Activated CD8-positive, alpha-beta memory T cell treated with anti-CD3 and anti-CD28 coated beads, Interleukin-2, amount 50 U/mL, for 24 hours (primary cell): ENCODE data around the gene LSM12.
"Not testable (repeated sequence)": the region's sequence is repeated elsewhere in the genome, so short reads cannot be mapped to it uniquely, and the experiment has no call there.

Experiments used
- DNase-seq: peaks from one replicate; pipeline ENCODE4 v3.0.0-alpha.2; 2020; ENCODE audit errors: extremely low read depth

Gene LSM12

GRCh38 chr17:44044071-44044470, 22.4 kb downstream of the LSM12 start:
- DNase-seq = no peak

GRCh38 chr17:44043272-44043696, 23.2 kb downstream of the LSM12 start:
- no peak for DNase-seq

- DNase-seq = no peak
Observed at GRCh38 chr17:44039829-44040635, 26.4 kb downstream of the LSM12 start.

GRCh38 chr17:44038604-44039011, 27.9 kb downstream of the LSM12 start:
- no peak for DNase-seq

GRCh38 chr17:44037471-44037870, 29.0 kb downstream of the LSM12 start:
- no peak for DNase-seq

GRCh38 chr17:44034688-44035087, 31.8 kb downstream of the LSM12 start:
- DNase-seq = not testable (repeated sequence)

- no peak for DNase-seq
Observed at GRCh38 chr17:44033861-44034408, 32.5 kb downstream of the LSM12 start.

- no peak for DNase-seq
Observed at GRCh38 chr17:44030482-44030881, 36.0 kb downstream of the LSM12 start.

- DNase-seq = no peak
Observed at GRCh38 chr17:44029736-44030135, 36.7 kb downstream of the LSM12 start.

GRCh38 chr17:44024853-44025252, 41.6 kb downstream of the LSM12 start:
- no peak for DNase-seq

- DNase-seq = no peak
Observed at GRCh38 chr17:44024271-44024663, 42.2 kb downstream of the LSM12 start.

GRCh38 chr17:44023545-44024270, 42.8 kb downstream of the LSM12 start:
- DNase-seq = no peak

GRCh38 chr17:44022246-44022645, 44.2 kb downstream of the LSM12 start:
- no peak for DNase-seq

- not testable (repeated sequence) for DNase-seq
Observed at GRCh38 chr17:44021227-44021626, 45.2 kb downstream of the LSM12 start.

GRCh38 chr17:44014437-44015172, 51.9 kb downstream of the LSM12 start, which contains the start of gene TMEM101:
Gene TMEM101 (minus strand): TSS chr17:44014963. CDS start chr17:44014952, 11 bp downstream.
- peak; percentile 79 for DNase-seq

- DNase-seq = no peak
Observed at GRCh38 chr17:44014133-44014436, 52.4 kb downstream of the LSM12 start.

GRCh38 chr17:44012874-44013273, 53.6 kb downstream of the LSM12 start:
- no peak for DNase-seq

- no peak for DNase-seq
Observed at GRCh38 chr17:44012391-44012790, 54.1 kb downstream of the LSM12 start.

GRCh38 chr17:44011876-44012275, 54.6 kb downstream of the LSM12 start:
- DNase-seq = no peak

GRCh38 chr17:44010966-44011647, 55.4 kb downstream of the LSM12 start:
- no peak for DNase-seq

- DNase-seq = no peak
Observed at GRCh38 chr17:44008205-44008909, 58.1 kb downstream of the LSM12 start.
